SK-N-SH (cell line): ENCODE results near the gene KNOP1. TPM values are rescaled to one million over a fixed set of nuclear protein-coding genes. Genes with fewer than 3 reads are reported as not detected.

Source experiments
- CTCF ChIA-PET: fragments of 300-600, 350-600 bp; formaldehyde crosslinking; extraction: SDS; loops from one replicate; lab custom pipeline; 2021; lab: Yijun Ruan, JAX
- POLR2A ChIA-PET: fragments of 350-600 bp; sonication (Branson Sonifier 250); formaldehyde crosslinking; extraction: SDS; loops from one replicate; lab custom pipeline; 2020; ENCODE audit warnings: antibody characterized with exemption, inconsistent platforms; lab: Yijun Ruan, JAX
- DNase-seq: peaks from one replicate; pipeline ENCODE4 v3.0.0; 2012
- H2AFZ ChIP-seq: fragments of 200-600 bp; sonication (generic); 2 replicates; pipeline ENCODE4 v1.8.1; 2016; ENCODE audit warnings: antibody characterized with exemption, mild to moderate bottlenecking, low read depth
- H3F3A ChIP-seq: fragments of 200-600 bp; sonication (generic); replicated peaks from 2 replicates; pipeline ENCODE3; 2016; ENCODE audit warnings: antibody characterized with exemption, mild to moderate bottlenecking; ENCODE audit not compliant: insufficient read depth
- H3K27ac ChIP-seq, 2 experiments: fragments of 200-500 bp in 1 of 2; fragments of 200-600 bp in 1 of 2; sonication (Bioruptor generic) in 1 of 2; sonication (generic), shearing (Covaris generic) in 1 of 2; 2 replicates each; pipeline versions ENCODE4 v1.5.1 to v1.6.1; 2014 to 2016; ENCODE audit warnings: low read depth in 2 of 2, inconsistent platforms in 1 of 2, low read length in 1 of 2, mild to moderate bottlenecking in 1 of 2, mixed read lengths in 1 of 2
- H3K27me3 ChIP-seq: fragments of 200-600 bp; sonication (generic), shearing (Covaris generic); 2 replicates; pipeline ENCODE4 v1.6.1; 2016; ENCODE audit warnings: mixed run types; ENCODE audit not compliant: insufficient read depth
- H3K36me3 ChIP-seq, 2 experiments: fragments of 200-500 bp in 1 of 2; fragments of 200-600 bp in 1 of 2; sonication (Bioruptor generic) in 1 of 2; sonication (generic) in 1 of 2; replicated peaks in 1 of 2; 2 replicates each; pipeline versions ENCODE3 to v1.5.1; 2014 to 2016; ENCODE audit warnings: low read length in 1 of 2, mild to moderate bottlenecking in 1 of 2; ENCODE audit not compliant: insufficient read depth in 2 of 2, control insufficient read depth in 1 of 2
- H3K4me1 ChIP-seq, 2 experiments: fragments of 200-500 bp in 1 of 2; fragments of 200-600 bp in 1 of 2; sonication (Bioruptor generic) in 1 of 2; sonication (generic), shearing (Covaris generic) in 1 of 2; 2 replicates each; pipeline versions ENCODE4 v1.5.1 to v1.6.1; 2014 to 2016; ENCODE audit warnings: low read depth in 1 of 2, low read length in 1 of 2, mixed run types in 1 of 2; ENCODE audit not compliant: insufficient read depth in 2 of 2, control insufficient read depth in 1 of 2
- H3K4me2 ChIP-seq: fragments of 200-600 bp; sonication (generic), shearing (Covaris generic); 2 replicates; pipeline ENCODE4 v1.6.1; 2017; ENCODE audit warnings: mixed run types
- H3K4me3 ChIP-seq, 2 experiments: fragments of 200-500 bp in 1 of 2; fragments of 200-600 bp in 1 of 2; sonication (Bioruptor generic) in 1 of 2; sonication (generic), shearing (Covaris generic) in 1 of 2; 2 replicates each; pipeline versions ENCODE4 v1.5.1 to v1.8.1; 2014 to 2016; ENCODE audit warnings: low read depth in 2 of 2, inconsistent platforms in 1 of 2, low read length in 1 of 2, mild to moderate bottlenecking in 1 of 2, mixed read lengths in 1 of 2, moderate library complexity in 1 of 2
- H3K79me2 ChIP-seq: fragments of 200-600 bp; sonication (generic); 2 replicates; pipeline ENCODE4 v1.8.1; 2017; ENCODE audit warnings: mild to moderate bottlenecking; ENCODE audit not compliant: insufficient read depth
- H3K9ac ChIP-seq: fragments of 200-600 bp; sonication (generic); 2 replicates; pipeline ENCODE4 v1.6.1; 2017; ENCODE audit warnings: mixed run types
- H3K9me2 ChIP-seq: fragments of 200-600 bp; sonication (generic); 2 replicates; pipeline ENCODE4 v1.6.1; 2017; ENCODE audit warnings: mixed run types
- H3K9me3 ChIP-seq: fragments of 200-600 bp; sonication (generic); 2 replicates; pipeline ENCODE4 v1.6.1; 2017; ENCODE audit warnings: mixed run types, mild to moderate bottlenecking, moderate library complexity
- H4K20me1 ChIP-seq: fragments of 200-600 bp; sonication (generic); 2 replicates; pipeline ENCODE4 v1.6.1; 2017; ENCODE audit warnings: mild to moderate bottlenecking, mixed run types; ENCODE audit not compliant: insufficient read depth
- CHD2 ChIP-seq: fragments of 150-350 bp; IDR thresholded peaks from 2 replicates; pipeline ENCODE4 v1.6.1; 2018; ENCODE audit warnings: low read length; ENCODE audit not compliant: partially characterized antibody
- EP300 ChIP-seq, 2 experiments: IDR thresholded peaks; 2 replicates each; pipeline versions ENCODE4 v1.4.0 to v1.6.1; 2012; ENCODE audit warnings: borderline replicate concordance in 1 of 2, low read depth in 1 of 2, low read length in 1 of 2
- FOSL2 ChIP-seq: IDR thresholded peaks from 2 replicates; pipeline ENCODE4 v1.4.0; 2012; ENCODE audit warnings: low read depth, mild to moderate bottlenecking, moderate library complexity, borderline replicate concordance
- FOXM1 ChIP-seq: IDR thresholded peaks from 2 replicates; pipeline ENCODE4 v1.4.0; 2012; ENCODE audit warnings: low read depth, mild to moderate bottlenecking
- GABPA ChIP-seq: IDR thresholded peaks from 2 replicates; pipeline ENCODE4 v1.4.0; 2012; ENCODE audit warnings: low read depth, mild to moderate bottlenecking
- GATA2 ChIP-seq: sonication (generic); formaldehyde crosslinking; IDR thresholded peaks from 2 replicates; pipeline ENCODE4 v1.5.0; 2020; ENCODE audit warnings: mild to moderate bottlenecking, missing genetic modification reagents
- JUND ChIP-seq: IDR thresholded peaks from 2 replicates; pipeline ENCODE4 v1.4.0; 2012
- MAX ChIP-seq: IDR thresholded peaks from 2 replicates; pipeline ENCODE4 v1.4.0; 2012; ENCODE audit warnings: low read depth
- MEF2A ChIP-seq: IDR thresholded peaks from 2 replicates; pipeline ENCODE4 v1.4.0; 2012; ENCODE audit warnings: low read depth, borderline replicate concordance
- MXI1 ChIP-seq: IDR thresholded peaks from 2 replicates; pipeline ENCODE4 v1.6.1; 2012; ENCODE audit warnings: mild to moderate bottlenecking, low read depth, low read length, improper control_type of control experiment
- PBX3 ChIP-seq: IDR thresholded peaks from 2 replicates; pipeline ENCODE4; 2012
- POLR2AphosphoS5 ChIP-seq: IDR thresholded peaks from 2 replicates; pipeline ENCODE4 v1.6.1; 2012; ENCODE audit warnings: low read depth, low read length
- RAD21 ChIP-seq: IDR thresholded peaks from 2 replicates; pipeline ENCODE4 v1.6.1; 2012; ENCODE audit warnings: mild to moderate bottlenecking, low read length
- REST ChIP-seq: IDR thresholded peaks from 2 replicates; pipeline ENCODE4 v1.6.1; 2012; ENCODE audit warnings: mild to moderate bottlenecking, low read depth, low read length, moderate library complexity
- SMC3 ChIP-seq: IDR thresholded peaks from 2 replicates; pipeline ENCODE4 v1.6.1; 2012; ENCODE audit warnings: low read depth, low read length, improper control_type of control experiment
- TCF12 ChIP-seq: IDR thresholded peaks from 2 replicates; pipeline ENCODE4 v1.4.0; 2012
- USF1 ChIP-seq: IDR thresholded peaks from 2 replicates; pipeline ENCODE4 v1.4.0; 2012; ENCODE audit warnings: low read depth, borderline replicate concordance
- USF2 ChIP-seq: fragments of 150-350 bp; IDR thresholded peaks from 2 replicates; pipeline ENCODE4 v1.6.1; 2017; ENCODE audit warnings: antibody characterized with exemption, low read length, low read depth, borderline replicate concordance
- ZBTB33 ChIP-seq: IDR thresholded peaks from 2 replicates; pipeline ENCODE4 v1.4.0; 2012; ENCODE audit warnings: low read depth, borderline replicate concordance
- WGBS: methylation state at CpG from one replicate; pipeline ENCODE4 v1.1.6; 2017; ENCODE audit warnings: low lambda C conversion rate; 5-methylcytosine and 5-hydroxymethylcytosine counted together
- polyA plus RNA-seq, 3 experiments: library from polyadenylated mRNA; depleted of rRNA; stranded (reverse); fragments of >200 nt; gene quantifications; 2 replicates each; pipeline ENCODE4 v1.2.3, GENCODE V29; 2012

The KNOP1 gene
- polyA plus RNA-seq, 1 of the 3 experiments (the other 2 are of a cell fraction) = 13.2 TPM

GRCh38 chr16:19691161-19691711 lies 26.8 kb downstream of the KNOP1 start:
- H4K20me1 ChIP-seq = no peaks in the 10 kb centered on the region
- peaks cover 0 to 3% of the 10 kb centered on the region in 2 experiments; a peak in 1 of 4 replicates for H3K4me1 ChIP-seq
- no peak overlapping the region for H3K27ac ChIP-seq
- H2AFZ ChIP-seq = no peak overlapping the region
- ChIA-PET POLR2A (interaction anchor here (0.8 kb wide), 1 partner anchor 332 kb away, joined by 3 read pairs; no protein-coding TSS in a partner anchor), CTCF (interaction anchor here (1.0 kb wide), 1 partner anchor 159 kb away, joined by 3 read pairs; no protein-coding TSS in a partner anchor)
- H3K9me2 ChIP-seq = no peaks in the 10 kb centered on the region
- H3K79me2 ChIP-seq = no peaks in the 10 kb centered on the region
- no peak overlapping the region for H3K9ac ChIP-seq
- peaks cover 16 to 19% of the 10 kb centered on the region in 2 experiments for H3K36me3 ChIP-seq
- no peaks in the 10 kb centered on the region for H3K9me3 ChIP-seq
- WGBS = 81% methylated on average over 14 of the region's 14 CpGs
- H3K27me3 ChIP-seq = no peaks in the 10 kb centered on the region
- TF ChIP-seq PBX3 (no peak), JUND (no peak), RAD21 (no peak), FOSL2 (no peak), MAX (no peak), USF2 (no peak), TCF12 (no peak), MXI1 (no peak), REST (no peak), USF1 (no peak), GATA2 (no peak), ZBTB33 (no peak), POLR2AphosphoS5 (no peak), CHD2 (no peak), EP300 (IDR thresholded peaks at IDR 0.05; ENCODE audit: borderline replicate concordance in 1 of 2, low read depth in 1 of 2, low read length in 1 of 2) (no peak), GABPA (no peak), FOXM1 (no peak), SMC3 (no peak), MEF2A (no peak)
- no peak for DNase-seq
- no peak overlapping the region for H3K4me2 ChIP-seq
- H3F3A ChIP-seq = peaks cover 4% of the 10 kb centered on the region
- H3K4me3 ChIP-seq = no peak overlapping the region
